GM23338 (cell line): ENCODE data around the gene CEP250. TPM values are rescaled to one million over a fixed set of nuclear protein-coding genes. Genes with fewer than 3 reads are reported as not detected.

Experiments used
- ATAC-seq: fragments of 200-7000 bp; cut with Tn5 transposase; 3 replicates; pipeline ENCODE4 v1.9.1; 2020
- DNase-seq: peaks from one replicate; pipeline ENCODE4 v3.0.0-alpha.2; 2015; ENCODE audit warnings: low spot score
- H2AFZ ChIP-seq: fragments of 200-600 bp; sonication (generic); 2 replicates; pipeline ENCODE4 v1.8.0; 2016; ENCODE audit warnings: antibody characterized with exemption, mild to moderate bottlenecking, moderate library complexity
- H3F3A ChIP-seq: fragments of 200-600 bp; sonication (generic); replicated peaks from 2 replicates; pipeline ENCODE4 v1.8.0; 2017; ENCODE audit warnings: antibody characterized with exemption, mixed run types, low read depth
- H3K27ac ChIP-seq: fragments of 200-600 bp; sonication (generic); 2 replicates; pipeline ENCODE4 v1.6.1; 2016; ENCODE audit warnings: low read depth
- H3K27me3 ChIP-seq: fragments of 200-600 bp; sonication (generic); 2 replicates; pipeline ENCODE4 v1.8.0; 2016; ENCODE audit warnings: mild to moderate bottlenecking, mixed run types, moderate library complexity; ENCODE audit not compliant: insufficient read depth
- H3K36me3 ChIP-seq: fragments of 200-600 bp; sonication (generic); 2 replicates; pipeline ENCODE4 v1.8.0; 2016; ENCODE audit warnings: mild to moderate bottlenecking; ENCODE audit not compliant: insufficient read depth
- H3K4me1 ChIP-seq: fragments of 200-600 bp; sonication (generic); 2 replicates; pipeline ENCODE4 v1.8.0; 2016; ENCODE audit warnings: mild to moderate bottlenecking, moderate library complexity; ENCODE audit not compliant: insufficient read depth
- H3K4me2 ChIP-seq: fragments of 200-600 bp; sonication (generic); 2 replicates; pipeline ENCODE4 v1.7.1; 2017; ENCODE audit warnings: mixed run types
- H3K4me3 ChIP-seq: fragments of 200-600 bp; sonication (generic); 2 replicates; pipeline ENCODE4 v1.6.1; 2016; ENCODE audit warnings: mixed run types
- H3K79me2 ChIP-seq: fragments of 200-600 bp; sonication (generic); replicated peaks from 2 replicates; pipeline ENCODE4 v1.8.0; 2017; ENCODE audit warnings: mild to moderate bottlenecking; ENCODE audit not compliant: insufficient read depth
- H3K9me2 ChIP-seq: fragments of 200-600 bp; sonication (generic); 2 replicates; pipeline ENCODE4 v1.8.0; 2017; ENCODE audit not compliant: insufficient read depth
- H4K20me1 ChIP-seq: fragments of 200-600 bp; sonication (generic); replicated peaks from 2 replicates; pipeline ENCODE4 v1.8.0; 2017; ENCODE audit warnings: mild to moderate bottlenecking; ENCODE audit not compliant: insufficient read depth
- H3K27ac Mint-ChIP-seq: 2 replicates; pipeline ENCODE4 v1.8.0; 2020; ENCODE audit warnings: inconsistent platforms, mild to moderate bottlenecking, moderate library complexity, mixed read lengths
- H3K27me3 Mint-ChIP-seq: 3 replicates; pipeline ENCODE4 v1.8.0; 2022; ENCODE audit warnings: low read depth, mild to moderate bottlenecking, moderate library complexity, mixed read lengths, inconsistent platforms; ENCODE audit not compliant: insufficient read depth, poor library complexity
- H3K36me3 Mint-ChIP-seq: 3 replicates; pipeline ENCODE4 v1.8.0; 2021; ENCODE audit warnings: low read depth, mild to moderate bottlenecking, inconsistent platforms, moderate library complexity, mixed read lengths
- H3K4me1 Mint-ChIP-seq: 3 replicates; pipeline ENCODE4 v1.8.0; 2020; ENCODE audit warnings: mild to moderate bottlenecking, inconsistent platforms, mixed read lengths
- H3K4me3 Mint-ChIP-seq: 3 replicates; pipeline ENCODE4 v1.8.0; 2021; ENCODE audit warnings: moderate library complexity, mild to moderate bottlenecking, inconsistent platforms, mixed read lengths
- H3K9me3 Mint-ChIP-seq: 3 replicates; pipeline ENCODE4 v1.8.0; 2020; ENCODE audit warnings: moderate library complexity, mild to moderate bottlenecking, inconsistent platforms, mixed read lengths
- CTCF ChIP-seq, 2 experiments: fragments of 200-600 bp in 1 of 2; sonication (generic) in 1 of 2; conservative IDR thresholded peaks; 2 replicates each; pipeline versions ENCODE4 v1.5.1 to v1.6.1; 2016 to 2017; ENCODE audit warnings: antibody characterized with exemption in 2 of 2, low read depth in 2 of 2, mild to moderate bottlenecking in 2 of 2, moderate library complexity in 1 of 2
- ETS1 ChIP-seq: IDR thresholded peaks from 2 replicates; pipeline ENCODE4 v1.6.1; 2016; ENCODE audit warnings: antibody characterized with exemption
- EZH2phosphoT487 ChIP-seq: fragments of 200-600 bp; sonication (generic); IDR thresholded peaks from one replicate; pipeline ENCODE4 v1.8.1; 2018; ENCODE audit warnings: antibody characterized with exemption; ENCODE audit not compliant: unreplicated experiment
- JUNB ChIP-seq: IDR thresholded peaks from one replicate; pipeline ENCODE4 v1.6.1; 2016; ENCODE audit warnings: antibody characterized with exemption; ENCODE audit not compliant: unreplicated experiment
- NANOG ChIP-seq: IDR thresholded peaks from 2 replicates; pipeline ENCODE4 v1.6.1; 2016; ENCODE audit warnings: antibody characterized with exemption, borderline replicate concordance
- REST ChIP-seq: IDR thresholded peaks from one replicate; pipeline ENCODE4 v1.6.1; 2018; ENCODE audit warnings: antibody characterized with exemption; ENCODE audit not compliant: unreplicated experiment
- STAT1 ChIP-seq: IDR thresholded peaks from one replicate; pipeline ENCODE4 v1.6.1; 2016; ENCODE audit warnings: antibody characterized with exemption; ENCODE audit not compliant: unreplicated experiment
- ZNF114 ChIP-seq: fragments of 250-450 bp; sonication (Bioruptor Pico); IDR thresholded peaks from 2 replicates; pipeline ENCODE4 v1.5.0; 2020; ENCODE audit warnings: mild to moderate bottlenecking, moderate library complexity
- ZNF331 ChIP-seq: fragments of 250-450 bp; sonication (Bioruptor Pico); IDR thresholded peaks from 2 replicates; pipeline ENCODE4 v1.5.0; 2020; ENCODE audit warnings: low read depth, mild to moderate bottlenecking, moderate library complexity
- polyA plus RNA-seq: library from polyadenylated mRNA; unstranded; fragments of >200 nt; fragmentation: Nextera tagmentation; extraction: Ambion mirVana; gene quantifications from 2 replicates; pipeline ENCODE4 v1.2.1, GENCODE V29; 2016
- total RNA-seq: library from RNA; depleted of rRNA; stranded (reverse); fragments of >200 nt; shearing (Covaris generic); gene quantifications from 2 replicates; pipeline ENCODE4 v1.2.3, GENCODE V29; 2014

Gene CEP250
- total and polyA plus RNA-seq, 2 experiments from 2014 or later, result 28.0 to 29.1 TPM

DNA sequence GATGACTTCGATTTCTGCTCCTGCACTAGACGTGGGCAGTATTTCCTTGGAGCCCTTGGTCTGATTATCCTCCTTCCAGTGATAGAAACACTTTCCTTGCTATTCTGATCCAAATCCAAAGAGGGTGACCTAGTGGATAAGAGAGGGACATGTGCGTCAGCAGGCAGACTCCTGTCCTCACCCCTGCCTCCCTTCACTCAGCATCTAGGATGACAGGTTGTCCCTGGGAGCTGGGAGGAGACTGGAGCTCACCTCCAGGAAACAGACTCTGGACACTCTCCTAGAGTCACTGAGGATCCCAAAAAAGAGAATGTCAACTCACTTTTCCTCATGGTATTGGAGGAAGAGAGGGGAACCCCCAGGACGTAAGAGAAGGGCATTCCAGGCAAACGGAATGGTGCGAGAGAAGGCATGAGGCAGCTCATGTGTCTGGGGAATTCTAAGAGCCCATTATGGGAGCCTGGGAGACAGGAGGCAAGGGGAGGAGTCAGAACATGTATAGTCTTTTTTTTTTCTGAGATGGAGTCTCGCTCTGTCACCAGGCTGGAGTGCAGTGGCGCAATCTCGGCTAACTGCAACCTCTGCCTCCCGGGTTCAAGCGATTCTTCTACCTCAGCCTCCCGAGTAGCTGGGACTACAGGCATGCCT is 71.8 kb downstream of the CEP250 start (continued):
- TF ChIP-seq REST (no peak), ETS1 (no peak), CTCF (conservative IDR thresholded peaks at IDR 0.05; ENCODE audit: low read depth in 2 of 2) (no peak), EZH2phosphoT487 (no peak), ZNF331 (CRISPR knock-in tag) (no peak), STAT1 (no peak)

DNA sequence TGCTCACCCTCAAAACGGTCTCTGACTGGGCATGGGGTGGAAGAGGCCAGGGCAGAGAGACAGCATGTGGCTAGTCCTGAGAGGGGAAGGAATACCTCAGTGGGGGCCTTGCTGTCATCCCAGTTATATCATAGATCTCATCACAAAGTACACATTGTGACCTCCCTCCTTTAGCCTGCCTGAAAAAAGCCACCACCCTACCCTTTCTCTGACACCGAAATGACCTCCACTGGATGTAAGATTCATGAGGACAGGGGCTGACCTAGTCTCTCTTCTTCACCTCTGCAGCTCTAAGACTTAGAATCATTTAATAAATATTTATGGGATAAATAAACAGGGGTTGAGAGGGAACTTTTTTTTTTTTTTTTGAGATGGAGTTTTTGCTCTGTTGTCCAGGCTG is 74.2 kb downstream of the CEP250 start, which contains the start of gene C20orf173:
Gene C20orf173, minus strand, starts transcription at position 101 of the 400 bp plus-strand sequence. CDS start 279 bp downstream, outside the sequence.
- no peaks in the 10 kb centered on the region for H3K4me1 ChIP-seq
- no peak within 1 kb of the TSS for H3K4me2 ChIP-seq
- Mint-ChIP-seq H3K27ac (no peak within 1 kb of the TSS), H3K36me3 (no peaks in the 10 kb centered on the region), H3K9me3 (peaks cover 4% of the 10 kb centered on the region; the same call in 2 of the 3 replicates), H3K27me3 (peaks cover 6% of the 10 kb centered on the region), H3K4me3 (no peak within 1 kb of the TSS), H3K4me1 (no peaks in the 10 kb centered on the region)
- DNase-seq (no peak), ATAC-seq (no peak)
- no peak within 1 kb of the TSS for H3K27ac ChIP-seq
- H4K20me1 ChIP-seq, result no peaks in the 10 kb centered on the region
- H3K36me3 ChIP-seq, result no peaks in the 10 kb centered on the region
- H3K4me3 ChIP-seq, result no peak within 1 kb of the TSS
- H2AFZ ChIP-seq, result no peak within 1 kb of the TSS; the same call in 1 of the 2 replicates
- no peaks in the 10 kb centered on the region for H3K27me3 ChIP-seq
- H3F3A ChIP-seq, result no peaks in the 10 kb centered on the region
- H3K79me2 ChIP-seq, result no peaks in the 10 kb centered on the region
- no peak for TF ChIP-seq ZNF331 (CRISPR knock-in tag)
- TF ChIP-seq NANOG, result no peak
- no peak for TF ChIP-seq JUNB
- TF ChIP-seq ZNF114 (CRISPR knock-in tag), result no peak
- H3K9me2 ChIP-seq, result no peaks in the 10 kb centered on the region
